Measurements from ENCODE around the gene MYO1D. TPM values are rescaled to one million over a fixed set of nuclear protein-coding genes. Genes with fewer than 3 reads are reported as not detected.

MYO1D gene
- total RNA-seq, 1 experiment from 2014 or later, result 35.7 TPM

DNA sequence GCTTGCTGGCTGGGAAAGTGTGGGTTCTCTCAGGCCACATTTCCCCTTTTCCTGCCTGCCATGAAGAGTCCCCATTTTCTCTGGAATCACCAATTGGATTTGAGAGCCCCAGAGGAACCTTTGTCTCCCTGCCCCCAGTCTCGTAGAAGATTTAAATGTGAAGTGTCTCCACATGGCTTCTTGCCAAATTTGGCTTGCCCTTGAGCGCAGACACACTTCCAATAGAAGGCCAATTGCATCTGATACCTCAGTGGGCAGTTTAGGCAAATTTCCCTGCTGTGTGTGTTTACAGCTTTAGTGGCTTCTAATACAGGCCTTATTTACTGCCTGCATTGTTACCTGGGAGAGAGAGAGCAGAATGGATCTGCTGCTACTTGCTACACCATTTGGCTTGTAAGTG is 360.5 kb downstream of the MYO1D start:
- ATAC-seq (no peak), DNase-seq (ENCODE audit: low read depth, low spot score) (no peak)
- Histone ChIP-seq H3K9ac (ENCODE audit: low read length) (no peak overlapping the region), H4K20me1 (ENCODE audit: insufficient read depth) (no peaks in the 10 kb centered on the region), H3K4me2 (ENCODE audit: low read length) (no peak overlapping the region), H3K4me3 (replicated peaks in 1 of 2; ENCODE audit: low read depth in 1 of 2, low read length in 2 of 2) (no peak overlapping the region), H3K27me3 (ENCODE audit: insufficient read depth, low read length) (no peaks in the 10 kb centered on the region), H2AFZ (ENCODE audit: low read depth, low read length, poor library complexity, severe bottlenecking) (no peak overlapping the region), H3K9me3 (ENCODE audit: control insufficient read depth in 1 of 2, insufficient read depth in 1 of 2, low read depth in 1 of 2, low read length in 2 of 2) (no peaks in the 10 kb centered on the region), H3K9me2 (ENCODE audit: insufficient read depth) (no peaks in the 10 kb centered on the region), H3K79me2 (ENCODE audit: insufficient read depth, low read length) (no peaks in the 10 kb centered on the region), H3K4me1 (ENCODE audit: control insufficient read depth in 1 of 2, insufficient read depth in 2 of 2, low read length in 2 of 2) (peaks cover 8 to 11% of the 10 kb centered on the region in 2 experiments), H3K27ac (ENCODE audit: low read depth, low read length) (no peak overlapping the region), H3K36me3 (ENCODE audit: control insufficient read depth in 1 of 2, insufficient read depth in 2 of 2, low read length in 2 of 2) (no peaks in the 10 kb centered on the region)
- TF ChIP-seq EGR1 (IDR thresholded peaks at IDR 0.05; ENCODE audit: low read depth) (no peak), POLR2AphosphoS5 (IDR thresholded peaks at IDR 0.05; ENCODE audit: low read depth, low read length) (no peak), SP1 (IDR thresholded peaks at IDR 0.05; ENCODE audit: low read depth) (no peak), ATF3 (IDR thresholded peaks at IDR 0.05) (no peak), CBX3 (IDR thresholded peaks at IDR 0.05; ENCODE audit: low read depth) (no peak), ZNF274 (IDR thresholded peaks at IDR 0.05; ENCODE audit: low read depth, low read length) (no peak), TCF7L2 (IDR thresholded peaks at IDR 0.05; ENCODE audit: borderline replicate concordance, extremely low read depth, insufficient read depth, insufficient read length) (no peak), EZH2 (IDR thresholded peaks at IDR 0.05) (no peak), SIN3A (IDR thresholded peaks at IDR 0.05; ENCODE audit: low read depth) (no peak)
- TF ChIP-seq, protein P1, sequence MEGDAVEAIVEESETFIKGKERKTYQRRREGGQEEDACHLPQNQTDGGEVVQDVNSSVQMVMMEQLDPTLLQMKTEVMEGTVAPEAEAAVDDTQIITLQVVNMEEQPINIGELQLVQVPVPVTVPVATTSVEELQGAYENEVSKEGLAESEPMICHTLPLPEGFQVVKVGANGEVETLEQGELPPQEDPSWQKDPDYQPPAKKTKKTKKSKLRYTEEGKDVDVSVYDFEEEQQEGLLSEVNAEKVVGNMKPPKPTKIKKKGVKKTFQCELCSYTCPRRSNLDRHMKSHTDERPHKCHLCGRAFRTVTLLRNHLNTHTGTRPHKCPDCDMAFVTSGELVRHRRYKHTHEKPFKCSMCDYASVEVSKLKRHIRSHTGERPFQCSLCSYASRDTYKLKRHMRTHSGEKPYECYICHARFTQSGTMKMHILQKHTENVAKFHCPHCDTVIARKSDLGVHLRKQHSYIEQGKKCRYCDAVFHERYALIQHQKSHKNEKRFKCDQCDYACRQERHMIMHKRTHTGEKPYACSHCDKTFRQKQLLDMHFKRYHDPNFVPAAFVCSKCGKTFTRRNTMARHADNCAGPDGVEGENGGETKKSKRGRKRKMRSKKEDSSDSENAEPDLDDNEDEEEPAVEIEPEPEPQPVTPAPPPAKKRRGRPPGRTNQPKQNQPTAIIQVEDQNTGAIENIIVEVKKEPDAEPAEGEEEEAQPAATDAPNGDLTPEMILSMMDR (IDR thresholded peaks at IDR 0.05 in 2 of 3, conservative IDR thresholded peaks at IDR 0.05 in 1 of 3; ENCODE audit: borderline replicate concordance in 1 of 3, insufficient read depth in 1 of 3, low read depth in 2 of 3, low read length in 2 of 3), result no peak
- TF ChIP-seq, protein P2, sequence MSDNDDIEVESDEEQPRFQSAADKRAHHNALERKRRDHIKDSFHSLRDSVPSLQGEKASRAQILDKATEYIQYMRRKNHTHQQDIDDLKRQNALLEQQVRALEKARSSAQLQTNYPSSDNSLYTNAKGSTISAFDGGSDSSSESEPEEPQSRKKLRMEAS (IDR thresholded peaks at IDR 0.05), result no peak
- intact Hi-C loops (cut with micrococcal nuclease), result loop anchor here (10.0 kb wide), 1 partner anchor 62 kb away; no protein-coding TSS in a partner anchor
- BruUV-seq (replicated peaks), result no TSS peak
- ChIA-PET RAD21 (ENCODE audit: low non-redundant PET in 1 of 2, low total read pairs in 2 of 2, uncharacterized antibody in 2 of 2, unreplicated experiment in 2 of 2) (no interaction called here), CTCF (no interaction called here), POLR2A (no interaction called here)

Data from HCT116 (cell line).